ENCODE data around the gene ENG. TPM values are rescaled to one million over a fixed set of nuclear protein-coding genes. Genes with fewer than 3 reads are reported as not detected.

ENG gene
- total RNA-seq, 1 experiment from 2014 or later, result not detected

DNA sequence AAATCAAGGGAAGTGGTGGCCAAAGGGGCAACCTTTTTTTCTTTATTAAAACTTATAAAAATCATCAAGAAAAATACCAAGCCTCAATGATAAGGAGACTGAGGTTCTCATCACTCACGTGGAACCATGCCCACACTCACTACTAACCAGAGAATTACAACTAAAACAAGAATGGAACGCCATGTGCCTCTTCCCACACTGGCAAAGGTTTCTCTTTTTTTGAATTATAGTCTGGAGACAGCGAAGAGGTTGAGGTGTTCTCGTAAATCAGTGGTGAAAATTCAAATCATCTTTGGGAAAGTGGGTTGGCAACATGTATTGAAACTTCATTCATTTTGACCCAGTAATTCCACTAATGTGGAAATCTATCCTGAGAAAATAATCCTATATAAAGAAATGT, 32.4 kb downstream of the ENG start:
- H3K4me2 ChIP-seq (ENCODE audit: low read depth, low read length, poor library complexity, severe bottlenecking), result no peak overlapping the region
- no peak for DNase-seq
- no peaks in the 10 kb centered on the region for H3K79me2 ChIP-seq (ENCODE audit: low read length)
- H3K9ac ChIP-seq (ENCODE audit: low read length), result no peak overlapping the region
- H3K4me1 ChIP-seq (ENCODE audit: low read length), result no peaks in the 10 kb centered on the region
- H3K36me3 ChIP-seq (ENCODE audit: insufficient read depth, low read length), result no peaks in the 10 kb centered on the region; the same call in 1 of the 2 replicates
- H3K4me3 ChIP-seq (ENCODE audit: low read length), result no peak overlapping the region
- no peaks in the 10 kb centered on the region for H3K9me2 ChIP-seq (replicated peaks; ENCODE audit: insufficient read depth, low read length)
- H3K27me3 ChIP-seq (ENCODE audit: low read length), result no peaks in the 10 kb centered on the region
- no peaks in the 10 kb centered on the region for H3K9me3 ChIP-seq (ENCODE audit: low read length)
- H4K20me1 ChIP-seq (ENCODE audit: insufficient read depth, low read depth, low read length), result no peaks in the 10 kb centered on the region; the same call in 1 of the 2 replicates
- H2AFZ ChIP-seq (ENCODE audit: low read length), result no peak overlapping the region
- no peak overlapping the region for H3K27ac ChIP-seq (ENCODE audit: low read length)

DNA sequence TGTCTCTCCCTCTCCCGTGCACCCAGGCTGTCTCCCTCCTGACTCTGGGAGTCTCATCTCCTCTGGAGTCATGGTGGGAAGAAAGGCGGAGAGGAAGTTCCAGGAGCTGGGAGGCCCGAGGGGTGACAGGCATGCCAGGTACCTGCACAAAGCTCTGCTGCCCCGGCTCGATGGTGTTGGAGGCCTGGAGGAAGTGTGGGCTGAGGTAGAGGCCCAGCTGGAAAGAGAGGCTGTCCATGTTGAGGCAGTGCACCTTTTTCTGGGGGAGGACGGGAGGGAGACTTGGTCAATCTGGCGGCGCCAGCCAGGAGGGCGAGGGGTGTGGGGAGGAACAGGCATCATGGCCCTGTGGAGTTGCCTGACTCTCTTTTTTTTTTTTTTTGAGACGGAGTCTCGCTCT, 35.9 kb downstream of the ENG start:
- no peaks in the 10 kb centered on the region for H4K20me1 ChIP-seq (ENCODE audit: insufficient read depth, low read depth, low read length)

DNA sequence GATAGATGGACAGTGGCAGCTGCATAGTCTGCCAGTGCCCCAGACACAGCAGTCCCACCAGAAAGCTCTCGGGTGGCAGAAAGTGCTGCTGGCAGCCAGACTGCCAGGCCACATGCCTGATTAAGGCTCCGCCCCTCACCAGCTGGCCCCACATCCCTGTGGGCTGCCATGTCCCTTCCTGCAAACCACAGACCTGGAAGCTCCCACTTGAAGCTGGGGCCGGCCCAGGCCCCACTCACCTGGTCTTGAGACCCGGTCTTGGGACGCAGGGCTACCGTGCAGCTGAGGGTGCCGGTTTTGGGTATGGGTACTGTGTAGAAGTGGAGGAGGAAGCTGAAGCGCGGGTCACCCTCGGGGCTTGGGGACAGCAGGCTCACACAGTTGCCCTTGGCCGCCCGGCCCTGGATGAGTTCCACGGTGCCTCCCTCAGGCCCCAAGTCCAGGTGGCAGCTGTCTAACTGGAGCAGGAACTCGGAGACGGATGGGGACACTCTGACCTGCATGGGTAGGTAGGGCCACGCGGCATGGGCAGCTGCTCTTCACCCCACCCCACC, 36.5 kb downstream of the ENG start:
- Histone ChIP-seq H3K36me3 (ENCODE audit: insufficient read depth, low read length) (peaks cover 2% of the 10 kb centered on the region; the same call in 1 of the 2 replicates), H3K9ac (ENCODE audit: low read length) (no peak overlapping the region), H3K9me3 (ENCODE audit: low read length) (no peaks in the 10 kb centered on the region), H2AFZ (ENCODE audit: low read length) (no peak overlapping the region), H3K4me1 (ENCODE audit: low read length) (no peaks in the 10 kb centered on the region), H4K20me1 (ENCODE audit: insufficient read depth, low read depth, low read length) (no peaks in the 10 kb centered on the region), H3K79me2 (ENCODE audit: low read length) (no peaks in the 10 kb centered on the region), H3K9me2 (replicated peaks; ENCODE audit: insufficient read depth, low read length) (no peaks in the 10 kb centered on the region), H3K4me2 (ENCODE audit: low read depth, low read length, poor library complexity, severe bottlenecking) (no peak overlapping the region), H3K27ac (ENCODE audit: low read length) (no peak overlapping the region), H3K27me3 (ENCODE audit: low read length) (no peaks in the 10 kb centered on the region), H3K4me3 (ENCODE audit: low read length) (no peak overlapping the region)
- no peak for DNase-seq

More for the DNA sequence above, 35.9 kb downstream of the ENG start:
- Histone ChIP-seq H3K9me2 (replicated peaks; ENCODE audit: insufficient read depth, low read length) (no peaks in the 10 kb centered on the region), H3K9ac (ENCODE audit: low read length) (no peak overlapping the region), H3K36me3 (ENCODE audit: insufficient read depth, low read length) (no peaks in the 10 kb centered on the region; the same call in 1 of the 2 replicates), H3K4me2 (ENCODE audit: low read depth, low read length, poor library complexity, severe bottlenecking) (no peak overlapping the region), H3K27ac (ENCODE audit: low read length) (no peak overlapping the region), H3K79me2 (ENCODE audit: low read length) (no peaks in the 10 kb centered on the region), H3K4me3 (ENCODE audit: low read length) (no peak overlapping the region), H3K27me3 (ENCODE audit: low read length) (no peaks in the 10 kb centered on the region), H2AFZ (ENCODE audit: low read length) (no peak overlapping the region), H3K4me1 (ENCODE audit: low read length) (no peaks in the 10 kb centered on the region), H3K9me3 (ENCODE audit: low read length) (no peaks in the 10 kb centered on the region)
- DNase-seq, result no peak

DNA sequence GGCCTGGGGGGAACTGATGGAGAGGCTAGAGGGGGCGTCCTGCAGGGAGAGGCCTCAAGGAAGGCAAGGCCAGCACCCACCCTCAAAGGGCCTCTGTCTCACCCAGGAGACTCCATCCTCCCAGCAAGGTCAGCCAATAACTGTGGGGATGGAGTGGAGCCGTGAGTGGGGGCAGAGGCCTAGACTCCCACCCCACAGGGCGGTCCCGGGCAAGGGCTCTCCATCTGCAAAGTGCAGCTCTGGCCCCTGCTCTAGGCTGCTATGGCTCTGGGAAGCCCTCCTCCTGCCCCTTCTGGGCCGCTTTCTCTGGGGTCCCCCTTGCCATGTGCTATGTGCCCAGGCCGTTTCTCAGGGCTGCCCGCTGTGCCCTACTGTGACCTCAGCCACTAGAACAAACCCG, 37.7 kb downstream of the ENG start:
- no peak overlapping the region for H2AFZ ChIP-seq (ENCODE audit: low read length)
- H3K9ac ChIP-seq (ENCODE audit: low read length), result no peak overlapping the region
- no peaks in the 10 kb centered on the region for H4K20me1 ChIP-seq (ENCODE audit: insufficient read depth, low read depth, low read length)
- H3K9me3 ChIP-seq (ENCODE audit: low read length), result no peaks in the 10 kb centered on the region
- H3K36me3 ChIP-seq (ENCODE audit: insufficient read depth, low read length), result peaks cover 5% of the 10 kb centered on the region; the same call in 1 of the 2 replicates
- H3K4me1 ChIP-seq (ENCODE audit: low read length), result no peaks in the 10 kb centered on the region
- no peak for DNase-seq
- no peak overlapping the region for H3K4me2 ChIP-seq (ENCODE audit: low read depth, low read length, poor library complexity, severe bottlenecking)
- H3K27me3 ChIP-seq (ENCODE audit: low read length), result no peaks in the 10 kb centered on the region
- no peak overlapping the region for H3K4me3 ChIP-seq (ENCODE audit: low read length)
- no peaks in the 10 kb centered on the region for H3K9me2 ChIP-seq (replicated peaks; ENCODE audit: insufficient read depth, low read length)
- no peak overlapping the region for H3K27ac ChIP-seq (ENCODE audit: low read length)
- H3K79me2 ChIP-seq (ENCODE audit: low read length), result no peaks in the 10 kb centered on the region

DNA sequence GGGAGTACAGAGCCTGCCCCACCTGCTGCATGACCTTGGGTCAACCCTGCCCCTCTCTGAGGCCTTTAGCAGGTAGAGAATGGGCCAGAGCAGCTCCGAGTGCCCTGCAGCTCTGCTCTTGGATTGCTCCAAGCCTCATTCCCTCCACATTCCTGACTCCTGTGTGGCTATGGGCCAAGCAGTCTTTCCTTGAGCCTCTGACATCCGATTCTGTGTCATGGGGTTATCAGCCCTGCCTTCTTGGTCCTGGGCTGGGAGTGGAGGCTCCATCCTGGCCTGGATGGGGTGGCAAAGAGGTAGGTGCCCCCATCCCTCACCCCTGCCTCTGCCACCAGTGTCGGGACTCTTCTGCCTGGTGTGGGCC, 38.1 kb downstream of the ENG start:
- no peak overlapping the region for H3K9ac ChIP-seq (ENCODE audit: low read length)

DNA sequence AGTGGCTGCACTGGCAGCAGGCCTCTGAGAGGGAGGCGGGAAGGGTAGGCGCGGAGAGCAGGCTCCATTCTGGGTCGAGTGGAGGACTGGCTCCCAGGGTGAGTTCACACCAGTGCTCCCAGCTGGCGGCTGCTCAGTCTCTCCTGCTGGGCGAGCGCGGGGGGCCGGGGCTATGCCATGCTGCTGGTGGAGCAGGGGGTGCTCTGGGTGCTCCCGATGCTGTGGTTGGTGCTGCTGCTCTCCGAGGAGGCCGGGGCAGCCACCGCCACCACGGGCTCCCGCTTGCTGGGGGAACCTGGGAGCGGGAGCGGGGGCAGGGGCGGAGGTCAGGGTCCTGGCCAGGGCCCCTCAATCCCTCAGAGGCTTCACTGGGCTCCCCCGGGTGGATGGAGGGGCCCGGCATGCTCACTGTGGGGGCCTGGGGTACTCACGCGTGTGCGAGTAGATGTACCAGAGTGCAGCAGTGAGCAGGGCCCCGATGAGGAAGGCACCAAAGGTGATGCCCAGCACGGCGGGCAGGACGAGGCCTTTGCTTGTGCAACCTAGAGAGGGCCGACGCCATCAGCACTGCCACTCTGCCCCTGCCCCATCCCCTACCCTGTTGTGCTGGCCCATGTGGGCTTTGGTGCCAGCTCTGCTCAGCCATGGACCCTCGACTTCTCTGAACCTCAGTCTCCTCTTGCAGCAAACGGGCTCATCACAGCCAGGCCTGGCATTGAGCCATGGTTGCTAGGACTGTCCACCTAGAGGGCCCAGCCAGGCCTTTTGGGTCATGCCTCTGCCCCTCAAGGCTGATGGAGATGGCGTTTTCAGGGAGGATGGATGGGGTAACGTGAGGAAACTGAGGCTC, 38.7 kb downstream of the ENG start:
- no peak overlapping the region for H3K27ac ChIP-seq (ENCODE audit: low read length)
- H3K36me3 ChIP-seq (ENCODE audit: insufficient read depth, low read length), result peaks cover 5% of the 10 kb centered on the region; the same call in 1 of the 2 replicates
- H3K9me2 ChIP-seq (replicated peaks; ENCODE audit: insufficient read depth, low read length), result no peaks in the 10 kb centered on the region
- H3K9me3 ChIP-seq (ENCODE audit: low read length), result no peaks in the 10 kb centered on the region
- H2AFZ ChIP-seq (ENCODE audit: low read length), result no peak overlapping the region
- no peaks in the 10 kb centered on the region for H3K4me1 ChIP-seq (ENCODE audit: low read length)
- H3K9ac ChIP-seq (ENCODE audit: low read length), result no peak overlapping the region
- no peak for DNase-seq
- no peaks in the 10 kb centered on the region for H3K27me3 ChIP-seq (ENCODE audit: low read length)
- H4K20me1 ChIP-seq (ENCODE audit: insufficient read depth, low read depth, low read length), result no peaks in the 10 kb centered on the region
- H3K4me2 ChIP-seq (ENCODE audit: low read depth, low read length, poor library complexity, severe bottlenecking), result no peak overlapping the region
- H3K4me3 ChIP-seq (ENCODE audit: low read length), result no peak overlapping the region
- H3K79me2 ChIP-seq (ENCODE audit: low read length), result no peaks in the 10 kb centered on the region

More for the DNA sequence above, 38.1 kb downstream of the ENG start:
- H3K4me3 ChIP-seq (ENCODE audit: low read length), result no peak overlapping the region
- no peak for DNase-seq
- no peaks in the 10 kb centered on the region for H3K4me1 ChIP-seq (ENCODE audit: low read length)
- H3K27me3 ChIP-seq (ENCODE audit: low read length), result no peaks in the 10 kb centered on the region
- H2AFZ ChIP-seq (ENCODE audit: low read length), result no peak overlapping the region
- H3K9me2 ChIP-seq (replicated peaks; ENCODE audit: insufficient read depth, low read length), result no peaks in the 10 kb centered on the region
- peaks cover 5% of the 10 kb centered on the region; the same call in 1 of the 2 replicates for H3K36me3 ChIP-seq (ENCODE audit: insufficient read depth, low read length)
- no peak overlapping the region for H3K27ac ChIP-seq (ENCODE audit: low read length)
- H4K20me1 ChIP-seq (ENCODE audit: insufficient read depth, low read depth, low read length), result no peaks in the 10 kb centered on the region
- H3K79me2 ChIP-seq (ENCODE audit: low read length), result no peaks in the 10 kb centered on the region
- no peaks in the 10 kb centered on the region for H3K9me3 ChIP-seq (ENCODE audit: low read length)
- H3K4me2 ChIP-seq (ENCODE audit: low read depth, low read length, poor library complexity, severe bottlenecking), result no peak overlapping the region

DNA sequence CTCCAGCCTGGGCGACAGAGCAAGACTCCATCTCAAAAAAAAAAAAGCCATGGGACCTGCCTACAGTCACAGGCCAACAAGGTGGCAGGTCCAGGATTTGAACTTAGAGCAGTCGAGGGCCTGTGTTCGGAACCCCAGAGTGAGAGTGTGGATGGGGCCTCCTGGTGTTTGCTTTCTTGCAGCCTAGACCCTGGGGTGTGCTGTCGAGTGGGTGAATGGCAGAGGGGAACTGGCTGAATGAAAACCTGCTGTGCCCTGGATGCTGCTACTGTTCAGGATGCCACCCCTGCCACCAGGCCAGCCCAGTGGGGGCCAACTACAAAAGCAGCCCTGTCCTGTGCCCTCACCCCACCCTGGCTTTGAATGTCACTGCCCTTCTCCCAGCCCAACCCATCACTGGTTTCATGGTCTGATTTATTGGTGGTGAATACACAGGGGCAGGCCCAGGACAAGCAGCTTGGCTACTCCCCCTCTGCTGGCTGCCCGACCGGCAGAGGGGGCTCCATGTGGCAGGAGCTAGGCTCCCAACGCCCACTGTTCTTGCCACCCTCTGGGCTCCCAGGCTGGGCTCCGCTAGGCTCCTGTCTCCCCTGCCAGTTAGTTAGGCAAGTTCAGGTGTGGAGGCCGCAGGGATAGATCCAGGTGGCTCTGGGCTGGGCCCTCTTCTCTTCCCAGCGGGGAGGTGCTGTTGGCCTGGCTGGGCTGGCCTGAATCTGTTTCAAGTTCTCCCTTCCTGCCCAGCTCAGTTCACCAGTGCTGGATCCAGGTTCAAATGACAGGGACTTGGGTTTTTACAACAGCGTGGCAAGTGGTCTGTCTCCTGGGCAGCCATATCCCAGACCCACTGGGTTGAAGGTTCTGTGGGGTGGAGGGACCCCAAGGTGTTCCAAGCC, 39.6 kb downstream of the ENG start:
- Histone ChIP-seq H3K36me3 (ENCODE audit: insufficient read depth, low read length) (peaks cover 12% of the 10 kb centered on the region), H3K9me3 (ENCODE audit: low read length) (no peaks in the 10 kb centered on the region), H3K27ac (ENCODE audit: low read length) (no peak overlapping the region), H3K9me2 (replicated peaks; ENCODE audit: insufficient read depth, low read length) (no peaks in the 10 kb centered on the region), H4K20me1 (ENCODE audit: insufficient read depth, low read depth, low read length) (no peaks in the 10 kb centered on the region), H3K4me3 (ENCODE audit: low read length) (no peak overlapping the region), H3K27me3 (ENCODE audit: low read length) (no peaks in the 10 kb centered on the region), H3K4me2 (ENCODE audit: low read depth, low read length, poor library complexity, severe bottlenecking) (no peak overlapping the region), H3K9ac (ENCODE audit: low read length) (no peak overlapping the region), H3K79me2 (ENCODE audit: low read length) (0 out of 2 replicates have a peak, but pooled peaks cover 2% of the 10 kb centered on the region), H3K4me1 (ENCODE audit: low read length) (no peaks in the 10 kb centered on the region), H2AFZ (ENCODE audit: low read length) (no peak overlapping the region)
- no peak for DNase-seq
